ENCODE data around the gene TNN.
"Not testable (repeated sequence)": the region's sequence is repeated elsewhere in the genome, so short reads cannot be mapped to it uniquely, and the experiment has no call there.

TNN gene, protein sequence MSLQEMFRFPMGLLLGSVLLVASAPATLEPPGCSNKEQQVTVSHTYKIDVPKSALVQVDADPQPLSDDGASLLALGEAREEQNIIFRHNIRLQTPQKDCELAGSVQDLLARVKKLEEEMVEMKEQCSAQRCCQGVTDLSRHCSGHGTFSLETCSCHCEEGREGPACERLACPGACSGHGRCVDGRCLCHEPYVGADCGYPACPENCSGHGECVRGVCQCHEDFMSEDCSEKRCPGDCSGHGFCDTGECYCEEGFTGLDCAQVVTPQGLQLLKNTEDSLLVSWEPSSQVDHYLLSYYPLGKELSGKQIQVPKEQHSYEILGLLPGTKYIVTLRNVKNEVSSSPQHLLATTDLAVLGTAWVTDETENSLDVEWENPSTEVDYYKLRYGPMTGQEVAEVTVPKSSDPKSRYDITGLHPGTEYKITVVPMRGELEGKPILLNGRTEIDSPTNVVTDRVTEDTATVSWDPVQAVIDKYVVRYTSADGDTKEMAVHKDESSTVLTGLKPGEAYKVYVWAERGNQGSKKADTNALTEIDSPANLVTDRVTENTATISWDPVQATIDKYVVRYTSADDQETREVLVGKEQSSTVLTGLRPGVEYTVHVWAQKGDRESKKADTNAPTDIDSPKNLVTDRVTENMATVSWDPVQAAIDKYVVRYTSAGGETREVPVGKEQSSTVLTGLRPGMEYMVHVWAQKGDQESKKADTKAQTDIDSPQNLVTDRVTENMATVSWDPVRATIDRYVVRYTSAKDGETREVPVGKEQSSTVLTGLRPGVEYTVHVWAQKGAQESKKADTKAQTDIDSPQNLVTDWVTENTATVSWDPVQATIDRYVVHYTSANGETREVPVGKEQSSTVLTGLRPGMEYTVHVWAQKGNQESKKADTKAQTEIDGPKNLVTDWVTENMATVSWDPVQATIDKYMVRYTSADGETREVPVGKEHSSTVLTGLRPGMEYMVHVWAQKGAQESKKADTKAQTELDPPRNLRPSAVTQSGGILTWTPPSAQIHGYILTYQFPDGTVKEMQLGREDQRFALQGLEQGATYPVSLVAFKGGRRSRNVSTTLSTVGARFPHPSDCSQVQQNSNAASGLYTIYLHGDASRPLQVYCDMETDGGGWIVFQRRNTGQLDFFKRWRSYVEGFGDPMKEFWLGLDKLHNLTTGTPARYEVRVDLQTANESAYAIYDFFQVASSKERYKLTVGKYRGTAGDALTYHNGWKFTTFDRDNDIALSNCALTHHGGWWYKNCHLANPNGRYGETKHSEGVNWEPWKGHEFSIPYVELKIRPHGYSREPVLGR (N-terminal part only)

DNA sequence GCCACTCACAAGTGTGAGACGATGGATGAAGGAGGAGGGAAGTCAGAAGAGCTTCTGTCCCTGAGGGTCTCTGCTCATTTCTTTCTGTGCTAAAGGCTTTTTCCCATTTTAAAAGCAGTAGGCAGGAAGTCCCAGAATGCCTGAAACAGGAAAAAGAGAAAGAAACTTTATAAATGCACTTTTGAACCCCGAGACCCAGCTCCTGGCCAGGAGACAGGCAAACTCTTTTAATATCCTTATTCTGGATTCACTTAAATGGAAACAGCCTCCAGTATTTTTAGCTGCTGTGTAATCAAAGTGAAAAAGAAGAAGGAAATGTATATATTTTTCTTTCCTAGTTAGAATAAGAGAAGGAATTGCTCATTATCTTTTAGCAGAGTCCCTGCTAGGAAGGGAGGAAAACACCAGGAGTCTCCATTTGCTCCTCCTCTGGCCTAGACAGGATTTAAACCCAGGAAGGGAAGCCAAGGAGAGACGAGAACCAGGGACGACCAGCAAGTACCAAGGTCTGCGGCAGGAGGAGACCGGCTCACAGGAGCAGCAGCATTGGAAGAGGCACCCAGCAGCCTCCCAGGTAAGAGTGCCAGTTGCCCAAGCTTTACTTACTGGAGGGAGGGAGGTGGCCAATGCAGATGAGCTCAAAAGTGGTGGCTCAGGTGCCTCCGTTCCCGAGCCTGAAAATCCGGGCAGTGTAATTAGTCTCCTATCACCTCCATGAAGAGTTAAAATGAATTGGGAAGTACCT, at the start of gene TNN:
Gene TNN, plus strand, starts transcription at position 472 of the 745 bp plus-strand sequence. CDS start 9,586 bp downstream, outside the sequence.
- no peak for DNase-seq

DNA sequence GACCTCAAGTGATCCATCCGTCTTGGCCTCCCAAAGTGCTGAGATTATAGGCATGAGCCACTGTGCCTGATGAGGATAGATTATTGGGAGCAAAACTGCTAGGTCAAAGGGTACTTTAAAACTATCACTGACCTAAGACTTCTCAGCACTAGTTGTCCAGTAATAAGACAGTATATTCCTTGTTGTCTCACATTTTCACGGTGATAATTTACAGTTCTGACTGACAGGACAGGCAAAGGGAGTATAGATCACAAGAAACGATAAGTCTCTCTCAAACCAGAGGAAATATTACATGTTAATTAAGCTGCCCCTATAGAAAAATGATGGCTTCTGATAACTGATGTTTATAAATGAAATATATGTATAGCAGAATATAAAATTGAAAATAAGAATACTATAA, 48.1 kb upstream of the TNN start:
- DNase-seq, result no peak

DNA sequence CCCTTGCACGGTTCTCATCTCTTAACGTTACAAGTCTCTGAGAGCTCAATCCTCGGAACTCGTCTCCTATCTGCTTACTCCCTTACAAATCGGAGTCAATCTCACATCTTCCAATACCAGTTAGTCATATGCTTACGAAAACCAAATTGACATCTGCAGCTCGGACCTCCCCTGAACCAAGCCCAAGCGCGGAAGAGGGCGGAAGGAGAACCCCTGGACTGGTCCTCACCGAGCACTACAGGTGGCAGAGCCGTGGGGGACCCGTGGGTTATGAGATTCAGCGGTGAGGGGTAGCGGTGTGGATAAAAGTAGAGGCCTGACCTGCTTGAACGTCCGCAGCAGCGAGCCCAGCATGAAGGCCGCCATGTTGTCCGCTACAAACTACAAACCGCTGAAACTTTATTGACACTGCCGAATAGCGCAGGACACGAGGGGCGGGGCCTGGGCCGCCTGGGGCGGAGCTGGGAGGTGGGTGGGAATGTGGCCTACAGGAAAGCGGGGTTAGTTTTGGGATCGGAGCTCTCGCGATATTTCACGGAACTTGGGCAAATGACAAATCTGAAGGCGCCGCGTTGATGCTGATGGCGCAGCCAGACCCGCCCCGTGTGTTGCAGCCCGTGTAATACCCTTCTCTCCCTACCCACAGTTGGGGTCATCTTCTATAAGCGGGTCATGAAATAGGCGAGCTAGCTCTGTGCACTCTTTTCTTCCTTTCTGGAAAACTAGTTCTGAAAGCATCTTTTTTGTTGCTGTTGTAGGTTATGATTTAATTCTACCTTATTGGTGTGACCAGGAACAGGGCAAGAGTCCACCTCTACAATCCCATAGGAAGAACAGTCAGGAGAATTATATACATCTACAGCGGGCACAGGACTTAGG, 44.4 kb upstream of the TNN start, which contains the start of gene MRPS14:
Gene MRPS14, minus strand, starts transcription at position 383 of the 879 bp plus-strand sequence. Its CDS starts 17 bp downstream, at position 366.
- DNase-seq, result peak; percentile 99

DNA sequence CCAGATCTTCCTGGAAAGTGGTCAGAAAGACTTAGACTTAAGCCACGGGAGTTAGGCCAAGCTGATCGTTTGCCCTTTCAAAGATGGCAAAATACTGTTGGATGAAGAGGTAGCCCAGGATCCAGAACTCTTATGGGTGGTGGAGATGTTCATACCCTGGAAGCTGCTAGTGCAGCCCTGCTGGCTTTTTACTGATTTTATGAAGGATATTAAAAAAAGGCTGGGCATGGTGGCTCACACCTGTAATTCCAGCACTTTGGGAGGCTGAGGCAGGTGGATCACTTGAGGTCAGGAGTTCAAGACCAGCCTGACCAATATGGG, 43.8 kb upstream of the TNN start:
- not testable (repeated sequence) for DNase-seq

DNA sequence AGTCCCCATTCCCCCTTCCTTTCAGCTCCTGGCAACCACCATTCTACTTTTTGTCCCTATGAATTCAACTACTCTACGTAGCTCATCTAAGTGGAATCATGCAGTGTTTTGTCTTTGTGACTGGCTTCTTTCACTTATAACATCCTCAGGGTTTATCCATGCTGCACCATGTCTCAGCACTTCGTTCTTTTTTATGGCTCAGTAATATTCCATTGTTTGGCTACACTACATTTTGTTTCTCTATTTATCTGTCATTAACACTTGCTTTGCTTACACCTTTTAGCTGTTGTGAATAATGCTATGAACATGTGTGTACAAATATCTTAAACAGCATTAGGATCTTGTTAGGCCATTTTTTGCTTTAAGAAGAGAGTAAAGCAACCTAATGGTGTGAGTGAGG, 42.9 kb upstream of the TNN start:
- DNase-seq, result no peak

DNA sequence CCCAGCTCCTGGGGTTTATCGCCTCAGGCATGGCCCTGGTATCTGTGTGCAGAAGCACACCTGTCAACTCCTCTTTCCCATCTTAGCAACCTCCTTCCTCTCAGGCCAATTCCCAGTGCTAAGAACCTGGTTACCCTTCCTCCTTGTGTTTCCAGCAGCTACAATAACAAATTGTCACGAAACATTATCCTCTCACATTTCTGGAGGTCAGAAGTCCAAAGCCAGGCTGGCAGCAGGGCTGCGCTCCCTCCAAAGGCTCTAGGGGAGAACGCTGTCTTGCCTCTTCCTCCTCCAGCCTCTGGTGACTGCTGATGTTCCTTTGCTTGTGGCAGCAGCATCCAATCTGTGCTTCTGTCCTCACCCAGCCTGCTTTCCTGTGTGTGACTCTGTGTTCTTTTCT, 33.7 kb upstream of the TNN start:
- no peak for DNase-seq

DNA sequence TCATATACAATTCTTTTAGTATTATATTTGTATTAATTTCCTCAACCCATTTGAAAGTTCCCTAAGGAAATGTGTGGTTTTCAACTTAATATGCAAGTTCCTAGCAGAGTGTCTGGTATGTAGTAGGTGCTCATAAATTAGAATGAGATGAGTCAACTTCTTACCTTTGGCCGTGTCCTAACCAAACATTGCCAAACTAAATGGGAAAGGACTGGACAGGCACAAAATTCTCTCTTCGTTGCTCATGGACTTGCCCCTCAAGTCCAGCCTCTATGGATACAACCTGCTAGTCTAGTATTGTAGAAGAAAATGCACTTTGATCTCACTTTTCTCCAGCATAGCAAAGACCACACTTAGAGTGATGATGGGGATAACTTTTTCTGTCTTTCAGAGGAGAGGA, 32.9 kb upstream of the TNN start:
- no peak for DNase-seq

DNA sequence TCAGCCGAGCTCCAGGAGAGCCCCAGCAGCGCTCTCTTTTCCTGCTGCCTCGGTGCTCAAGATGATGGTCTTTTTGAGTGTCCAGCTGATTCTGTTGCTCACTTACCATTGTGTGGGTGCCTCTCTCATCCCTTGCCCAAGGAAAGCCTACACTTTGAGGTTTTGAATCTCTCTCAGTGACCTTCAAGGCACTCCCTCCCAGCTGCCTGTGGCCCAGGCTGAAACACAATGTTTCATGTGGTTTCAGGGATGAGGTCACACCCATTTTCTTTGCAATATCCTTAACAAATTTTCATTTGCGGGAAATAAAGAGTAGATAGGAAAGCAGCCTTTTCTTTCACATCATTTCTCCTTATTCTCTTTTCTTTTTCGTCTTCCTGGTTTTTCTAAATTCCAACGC, 31.8 kb upstream of the TNN start:
- no peak for DNase-seq

DNA sequence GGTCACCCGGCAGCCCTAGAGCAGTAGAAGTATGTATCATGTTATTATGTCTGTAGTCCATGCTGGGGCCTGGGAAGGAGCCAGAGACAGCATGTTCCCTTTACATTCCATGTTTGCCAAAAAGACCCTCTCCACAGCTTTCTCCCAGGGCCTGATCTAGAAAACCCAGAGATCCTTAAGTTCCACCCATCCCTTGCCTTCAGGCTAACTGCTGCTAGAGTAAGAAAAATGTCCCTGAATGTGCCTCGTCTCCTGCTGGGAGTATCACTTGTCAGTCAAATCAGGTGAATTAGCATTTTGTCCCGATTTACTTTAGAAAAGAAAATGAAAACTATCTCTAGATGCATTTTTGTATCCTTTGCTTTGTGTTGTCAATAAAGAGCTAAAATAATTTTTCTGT, 31.2 kb upstream of the TNN start:
- DNase-seq, result no peak

DNA sequence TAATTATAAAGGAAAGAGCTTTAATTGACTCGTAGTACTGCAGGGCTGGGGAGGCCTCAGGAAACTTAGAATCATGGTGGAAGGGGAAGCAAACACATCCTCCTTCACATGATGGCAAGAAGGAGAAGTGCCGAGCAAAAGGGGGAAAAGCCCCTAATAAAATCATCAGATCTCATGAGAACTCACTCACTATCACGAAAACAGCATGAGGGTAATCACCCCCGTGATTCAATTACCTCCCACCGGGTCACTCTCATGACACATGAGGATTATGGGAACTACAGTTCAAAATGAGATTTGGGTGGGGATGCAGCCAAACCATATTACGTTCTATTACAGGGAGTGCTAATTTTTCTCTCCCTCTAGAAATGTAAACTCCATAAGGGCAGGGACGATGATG, 30.2 kb upstream of the TNN start:
- DNase-seq, result no peak

DNA sequence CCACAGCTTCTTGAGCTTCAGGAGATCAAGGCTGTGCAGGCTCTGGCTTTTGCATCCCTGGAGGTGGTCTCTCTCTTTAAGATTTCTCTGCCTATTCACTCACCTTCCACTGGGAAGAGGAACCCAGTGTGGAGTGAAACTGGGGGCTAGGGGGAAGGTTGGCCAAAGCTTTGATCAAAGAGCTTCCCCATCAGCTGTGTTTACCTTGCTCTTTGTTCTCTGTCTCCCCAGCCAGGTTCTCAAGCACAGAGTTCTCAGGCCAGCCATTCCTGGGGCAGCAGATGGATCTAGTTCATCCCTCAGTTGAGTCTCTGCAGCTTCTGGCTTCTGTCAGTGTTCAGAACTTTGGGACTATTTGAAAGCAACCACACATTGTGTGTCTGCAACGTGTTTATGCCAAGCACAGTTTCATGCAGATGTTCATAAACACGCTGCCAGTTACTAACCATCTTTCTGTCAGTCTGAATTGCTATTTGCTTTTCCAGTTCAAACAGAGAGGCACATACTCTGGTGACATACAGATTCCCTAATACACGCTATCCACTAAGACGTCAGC, 27.2 kb upstream of the TNN start:
- no peak for DNase-seq

DNA sequence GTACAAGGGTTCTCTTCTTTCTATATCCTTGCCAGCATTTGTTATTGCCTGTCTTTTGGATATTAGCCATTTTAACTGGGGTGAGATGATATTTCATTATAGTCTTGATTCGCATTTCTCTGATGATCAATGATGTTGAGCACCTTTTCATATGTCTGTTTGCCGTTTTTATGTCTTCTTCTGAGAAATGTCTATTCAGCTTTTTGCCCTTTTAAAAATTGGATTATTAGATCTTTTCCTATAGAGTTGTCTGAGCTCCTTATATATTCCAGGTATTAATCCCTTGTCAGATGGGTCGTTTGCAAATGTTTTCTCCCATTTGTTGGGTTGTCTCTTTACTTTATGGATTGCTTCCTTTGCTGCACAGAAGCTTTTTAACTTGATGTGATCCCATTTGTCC, 25.0 kb upstream of the TNN start:
- DNase-seq, result no peak

DNA sequence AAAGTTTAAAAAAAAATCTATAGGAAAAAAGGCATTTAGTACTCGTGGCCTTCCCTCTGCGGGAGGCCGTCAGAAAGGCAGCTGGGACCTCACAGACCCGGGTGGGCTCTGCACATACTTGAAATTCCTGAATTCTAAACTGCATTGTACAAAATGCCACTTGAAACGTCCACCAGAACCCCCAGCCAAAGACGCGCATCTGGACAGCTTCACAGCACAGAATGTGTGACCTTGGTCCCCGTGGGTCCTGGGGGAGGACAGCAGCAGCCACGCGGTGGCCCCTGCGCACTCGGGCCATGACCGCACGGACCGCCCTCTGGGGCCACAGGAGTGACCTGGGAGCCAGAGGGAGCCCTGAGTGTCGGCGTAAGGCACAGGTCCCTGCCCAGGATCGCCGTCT, 23.8 kb upstream of the TNN start:
- peak; percentile 66 for DNase-seq

DNA sequence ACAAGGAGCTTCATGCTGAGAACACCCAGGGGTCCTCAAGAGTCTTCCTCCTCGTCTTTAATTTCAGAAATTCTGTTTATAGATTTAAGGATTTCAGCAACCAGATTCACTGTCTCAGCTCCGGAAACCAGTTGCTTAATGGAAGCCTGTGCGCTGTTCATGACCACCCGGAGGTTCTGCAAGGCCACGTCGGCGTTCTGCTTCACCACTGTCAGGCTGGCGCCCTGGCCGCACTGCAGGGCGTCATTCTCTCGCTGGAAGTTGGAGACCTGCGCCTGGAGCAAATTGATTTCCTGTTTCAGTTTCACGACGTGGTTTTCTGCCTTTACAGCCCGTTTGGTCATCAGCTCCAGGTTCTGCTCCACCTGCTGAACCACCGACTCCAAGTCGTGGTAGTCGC, 23.0 kb upstream of the TNN start:
- not testable (repeated sequence) for DNase-seq

DNA sequence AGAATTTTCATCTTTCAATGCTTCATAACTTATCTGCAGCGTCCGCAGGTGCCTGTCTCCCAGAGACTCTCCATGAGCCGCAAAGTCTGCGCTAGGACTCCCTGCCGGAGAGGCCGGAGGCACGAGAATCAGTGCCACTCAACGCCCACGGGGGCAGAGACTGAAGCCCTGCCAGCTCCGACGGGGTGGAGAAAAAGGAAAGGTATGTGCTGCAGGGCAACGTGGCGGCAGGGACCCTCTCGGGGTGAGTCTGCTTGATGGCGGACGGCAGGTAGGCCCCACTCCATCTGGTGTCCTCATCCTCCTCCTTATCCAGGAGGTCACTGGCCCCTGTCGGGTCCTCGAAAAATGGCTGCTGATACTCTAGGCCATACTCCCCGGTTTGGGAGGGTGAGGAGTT, 22.5 kb upstream of the TNN start:
- DNase-seq, result no peak

DNA sequence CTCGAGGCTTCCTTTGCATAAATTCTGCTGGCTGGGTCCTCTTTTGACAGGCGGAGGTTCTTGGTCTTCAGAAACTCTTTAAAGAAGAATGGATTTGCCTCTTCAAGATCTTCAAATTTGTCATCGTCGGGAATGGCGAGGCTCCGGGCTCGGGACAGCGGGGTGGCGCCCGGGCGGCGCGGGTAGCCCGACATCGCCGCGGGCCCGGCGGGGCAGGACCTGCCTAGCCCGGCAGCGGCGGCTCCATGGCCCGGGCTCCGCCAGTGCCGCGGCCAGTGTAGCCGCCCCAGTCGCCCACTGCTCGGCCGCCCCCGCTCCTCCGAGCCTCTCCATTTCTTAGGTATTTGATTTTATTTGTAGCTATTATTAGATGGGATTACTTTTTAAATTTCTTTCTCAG, 22.1 kb upstream of the TNN start:
- DNase-seq, result no peak

DNA sequence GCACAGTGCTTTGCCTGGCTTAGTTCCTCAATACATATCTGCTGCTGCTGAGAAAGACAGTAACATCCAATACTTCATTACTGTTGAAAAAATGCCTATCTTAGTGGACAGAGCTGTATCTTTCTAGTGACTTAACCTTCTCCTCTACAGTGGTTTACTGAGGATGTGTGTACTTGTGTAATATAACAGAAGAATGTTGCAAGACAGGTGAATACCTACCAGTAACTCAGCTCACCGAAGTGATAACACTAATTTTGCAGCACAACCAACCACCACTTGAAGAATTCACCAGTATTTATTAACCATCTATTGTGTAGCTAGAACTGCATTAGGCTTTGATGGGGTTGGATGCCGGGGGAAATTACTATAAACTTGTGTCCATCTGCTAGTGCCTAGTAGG, 16.6 kb upstream of the TNN start:
- DNase-seq, result no peak

DNA sequence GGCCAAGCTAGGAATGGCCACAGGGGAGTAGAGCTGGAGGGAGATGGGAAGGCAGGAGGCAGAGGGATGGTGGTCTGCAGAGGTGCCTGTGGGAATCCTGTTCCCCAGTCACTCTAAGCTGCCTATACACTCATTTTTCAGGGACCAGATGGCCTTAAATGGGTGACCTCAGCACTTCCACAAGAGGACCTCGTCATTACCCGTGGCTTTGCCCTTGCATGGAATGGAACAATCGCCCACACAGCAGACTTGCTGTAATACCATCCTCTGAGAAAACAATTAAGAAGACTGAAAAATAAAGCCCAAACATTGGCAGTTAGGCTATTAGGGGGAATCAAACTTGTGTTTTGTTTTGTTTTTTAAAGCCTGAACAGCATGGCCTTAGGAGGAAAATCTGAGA, 12.9 kb upstream of the TNN start:
- no peak for DNase-seq

DNA sequence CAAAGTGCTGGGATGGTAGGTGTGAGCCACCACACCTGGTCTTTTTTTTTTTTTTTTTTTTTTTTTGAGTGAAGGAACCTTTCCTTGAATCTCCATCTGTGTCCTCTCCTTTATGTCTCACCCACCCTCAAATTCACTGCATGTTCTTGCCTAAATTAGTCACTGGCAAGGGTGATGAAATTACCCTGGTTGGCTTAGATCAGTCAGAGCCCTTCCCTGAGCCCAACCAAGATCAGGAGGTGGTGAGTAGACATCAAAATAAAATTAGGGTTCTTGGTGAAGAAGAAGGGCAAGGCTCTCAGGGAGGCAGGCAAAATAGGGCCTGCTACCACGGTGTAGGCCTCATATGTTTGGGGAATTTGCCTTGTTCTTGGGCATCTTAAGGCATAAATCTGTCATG, 5.3 kb upstream of the TNN start:
- no peak for DNase-seq

DNA sequence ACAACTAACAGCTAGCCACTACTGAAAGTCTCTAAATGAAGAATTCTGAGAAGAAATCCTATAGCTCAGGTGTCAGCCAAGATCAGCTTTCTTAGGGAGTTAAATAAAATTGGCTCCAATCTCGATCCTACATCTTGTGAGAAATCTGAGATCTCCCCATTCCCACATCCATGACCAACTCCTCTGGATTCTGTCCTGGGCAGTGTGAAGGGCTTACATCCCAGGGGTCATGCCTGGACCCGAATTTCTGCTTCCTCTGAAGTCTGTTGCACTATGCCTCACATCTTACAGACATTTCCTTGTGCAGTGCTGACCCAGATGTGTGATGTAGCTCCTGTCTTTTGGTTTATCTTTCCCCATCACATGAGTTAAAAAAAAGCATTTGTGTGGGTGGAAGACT, 4.8 kb upstream of the TNN start:
- no peak for DNase-seq

DNA sequence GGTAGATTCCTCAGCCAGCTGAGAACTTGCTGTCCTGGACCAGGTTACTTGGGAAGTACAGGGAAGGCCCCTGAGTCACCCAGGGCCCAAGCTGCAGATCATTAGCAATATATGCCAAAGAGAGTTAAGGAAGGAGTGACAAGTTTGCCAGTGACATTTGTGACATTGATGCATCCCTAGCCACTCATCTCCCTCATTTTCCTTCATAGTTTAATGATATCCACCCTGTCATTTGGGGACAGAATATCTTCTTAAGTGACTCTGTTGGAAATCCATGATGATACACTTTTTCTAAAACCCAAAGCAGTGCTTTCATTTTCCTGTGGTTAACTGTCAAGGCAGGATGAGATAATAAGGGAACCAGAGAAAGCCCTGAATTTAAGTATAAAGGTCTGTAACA, 3.2 kb downstream of the TNN start:
- no peak for DNase-seq
